Endodermal cell (in vitro differentiated cells): ENCODE data around the gene TNFRSF4. TPM values are rescaled to one million over a fixed set of nuclear protein-coding genes. Genes with fewer than 3 reads are reported as not detected.
"Not testable (repeated sequence)": the region's sequence is repeated elsewhere in the genome, so short reads cannot be mapped to it uniquely, and the experiment has no call there.

Experiments used
- DNase-seq: peaks from one replicate; pipeline ENCODE4 v3.0.0-alpha.2; 2017
- H3K27ac ChIP-seq: 2 replicates; pipeline ENCODE4 v1.5.1; 2013; ENCODE audit warnings: mild to moderate bottlenecking, low read depth, low read length, moderate library complexity
- H3K27me3 ChIP-seq: 2 replicates; pipeline ENCODE4 v1.6.1; 2013; ENCODE audit warnings: mild to moderate bottlenecking, low read length, moderate library complexity; ENCODE audit not compliant: insufficient read depth, control insufficient read depth, poor library complexity, severe bottlenecking
- H3K36me3 ChIP-seq: 2 replicates; pipeline ENCODE4 v1.7.0; 2013; ENCODE audit warnings: mild to moderate bottlenecking, low read length, moderate library complexity; ENCODE audit not compliant: control insufficient read depth, insufficient read depth
- H3K4me1 ChIP-seq: one replicate; pipeline ENCODE4 v1.7.0; 2013; ENCODE audit warnings: low read length; ENCODE audit not compliant: control insufficient read depth, insufficient read depth
- H3K4me3 ChIP-seq: 2 replicates; pipeline ENCODE4 v1.5.1; 2013; ENCODE audit warnings: mild to moderate bottlenecking, low read length, moderate library complexity
- H3K9ac ChIP-seq: 2 replicates; pipeline ENCODE4 v1.6.1; 2013; ENCODE audit warnings: mild to moderate bottlenecking, low read length, moderate library complexity; ENCODE audit not compliant: poor library complexity, severe bottlenecking; ENCODE audit errors: extremely low read depth
- H3K9me3 ChIP-seq: 2 replicates; pipeline ENCODE4 v1.6.1; 2013; ENCODE audit warnings: mild to moderate bottlenecking, low read length, moderate library complexity; ENCODE audit not compliant: control insufficient read depth
- H3K27ac Mint-ChIP-seq: 2 replicates; pipeline ENCODE4 v1.8.0; 2020; ENCODE audit warnings: mixed read lengths
- H3K27me3 Mint-ChIP-seq: 2 replicates; pipeline ENCODE4 v1.8.0; 2021; ENCODE audit warnings: mild to moderate bottlenecking, mixed read lengths; ENCODE audit not compliant: insufficient read depth
- H3K36me3 Mint-ChIP-seq: 2 replicates; pipeline ENCODE4 v1.8.0; 2020; ENCODE audit warnings: low read depth, mixed read lengths
- H3K4me1 Mint-ChIP-seq: 2 replicates; pipeline ENCODE4 v1.8.0; 2020; ENCODE audit warnings: mixed read lengths
- H3K4me3 Mint-ChIP-seq: 2 replicates; pipeline ENCODE4 v1.8.0; 2020; ENCODE audit warnings: mild to moderate bottlenecking, moderate library complexity, mixed read lengths
- H3K9me3 Mint-ChIP-seq: 2 replicates; pipeline ENCODE4 v1.8.0; 2020; ENCODE audit warnings: mild to moderate bottlenecking, mixed read lengths
- CTCF ChIP-seq: fragments of 200-600 bp; sonication (generic); conservative IDR thresholded peaks from 2 replicates; pipeline ENCODE4 v1.5.0; 2021; ENCODE audit warnings: antibody characterized with exemption, mild to moderate bottlenecking
- WGBS, 2 experiments: methylation state at CpG; one replicate each; pipeline versions ENCODE4 v1.1.5 to v1.1.7; 2013; ENCODE audit warnings: missing lambda C conversion rate in 2 of 2, mixed read lengths in 1 of 2; ENCODE audit not compliant: insufficient coverage in 1 of 2, insufficient read length in 1 of 2; 5-methylcytosine and 5-hydroxymethylcytosine counted together
- total RNA-seq, 2 donors: library from RNA; stranded (reverse); fragmentation: NEBNext Ultra II Directional in 1 of 2; extraction: Animal tissue kit (Norgen Biotek cat#: 25700) in 1 of 2; gene quantifications; 2 replicates in 1 of 2; 3 replicates in 1 of 2; pipeline ENCODE4 v1.2.1, GENCODE V29; 2021

TNFRSF4 gene
- total RNA-seq, 2 donors from 2014 or later, result 0.20 TPM; not detected in 1

DNA sequence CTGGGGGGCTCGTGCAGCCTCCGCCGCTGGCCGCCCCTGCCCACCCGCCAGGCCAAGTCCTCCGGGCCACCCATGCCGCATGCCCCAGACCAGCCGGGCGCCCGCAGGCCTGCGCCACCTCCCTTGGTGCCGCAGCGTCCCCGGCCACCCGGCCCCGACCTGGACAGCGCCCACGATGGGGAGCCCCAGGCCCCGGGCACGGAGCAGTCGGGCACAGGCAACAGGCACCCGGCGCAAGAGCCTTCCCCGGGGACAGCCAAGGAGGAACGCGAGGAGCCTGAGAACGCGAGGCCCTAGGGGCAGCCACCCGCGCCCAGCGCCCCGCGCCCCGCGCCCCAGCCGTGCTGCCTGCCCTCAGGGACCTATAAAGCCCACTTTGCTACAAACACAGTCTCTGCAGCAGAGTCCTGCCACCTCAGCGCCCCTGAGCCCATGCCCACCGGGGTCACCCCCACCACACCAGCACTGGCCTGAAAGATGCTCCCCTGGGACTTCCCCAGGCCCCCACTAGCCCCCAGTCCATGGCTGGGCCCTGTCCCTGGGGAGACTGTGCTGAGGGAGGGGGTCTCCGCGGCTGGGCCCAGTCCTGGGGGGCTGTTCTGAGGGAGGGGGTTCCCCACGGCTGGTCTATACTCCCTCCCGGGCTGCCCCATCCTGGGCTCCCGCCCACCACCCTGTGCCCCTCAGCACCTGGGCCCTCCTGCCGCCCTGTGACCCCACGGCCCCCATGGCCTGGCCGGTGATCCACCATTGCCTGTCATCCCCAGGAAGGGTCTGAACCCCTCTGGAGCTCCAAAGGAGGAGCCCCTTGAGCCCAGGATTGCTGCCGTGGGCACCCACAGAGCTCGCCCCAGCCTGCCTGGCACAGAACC is 16.2 kb downstream of the TNFRSF4 start:
- H3K36me3 Mint-ChIP-seq, result no peaks in the 10 kb centered on the region
- Histone ChIP-seq H3K4me1 (no peaks in the 10 kb centered on the region), H3K9ac (no peak overlapping the region), H3K4me3 (no peak overlapping the region), H3K36me3 (no peaks in the 10 kb centered on the region), H3K27ac (no peak overlapping the region), H3K9me3 (peaks cover 8% of the 10 kb centered on the region), H3K27me3 (peaks cover 8% of the 10 kb centered on the region)
- H3K27ac Mint-ChIP-seq, result no peak overlapping the region
- no peaks in the 10 kb centered on the region for H3K4me1 Mint-ChIP-seq
- H3K4me3 Mint-ChIP-seq, result no peak overlapping the region
- H3K27me3 Mint-ChIP-seq, result peaks cover 14% of the 10 kb centered on the region
- 93 to 94% methylated on average over 17 to 48 of the region's 48 CpGs for WGBS, 2 experiments
- no peak for TF ChIP-seq CTCF
- H3K9me3 Mint-ChIP-seq, result peaks cover 15% of the 10 kb centered on the region
- peak; percentile 34 for DNase-seq

GRCh38 chr1:1197188-1197500 is 16.8 kb downstream of the TNFRSF4 start:
- no peak for DNase-seq
- Histone ChIP-seq H3K4me3 (no peak overlapping the region), H3K36me3 (no peaks in the 10 kb centered on the region), H3K27me3 (peaks cover 8% of the 10 kb centered on the region), H3K9ac (no peak overlapping the region), H3K9me3 (peaks cover 13% of the 10 kb centered on the region), H3K4me1 (no peaks in the 10 kb centered on the region), H3K27ac (no peak overlapping the region)
- H3K9me3 Mint-ChIP-seq, result peaks cover 19% of the 10 kb centered on the region
- peaks cover 14% of the 10 kb centered on the region for H3K27me3 Mint-ChIP-seq
- no peak overlapping the region for H3K4me3 Mint-ChIP-seq
- no peak for TF ChIP-seq CTCF
- WGBS, 2 experiments, result 91% methylated on average over 7 of the region's 8 CpGs; no CpG with 5 or more reads in 1 of the 2 experiments
- H3K27ac Mint-ChIP-seq, result no peak overlapping the region
- H3K36me3 Mint-ChIP-seq, result no peaks in the 10 kb centered on the region
- H3K4me1 Mint-ChIP-seq, result no peaks in the 10 kb centered on the region

DNA sequence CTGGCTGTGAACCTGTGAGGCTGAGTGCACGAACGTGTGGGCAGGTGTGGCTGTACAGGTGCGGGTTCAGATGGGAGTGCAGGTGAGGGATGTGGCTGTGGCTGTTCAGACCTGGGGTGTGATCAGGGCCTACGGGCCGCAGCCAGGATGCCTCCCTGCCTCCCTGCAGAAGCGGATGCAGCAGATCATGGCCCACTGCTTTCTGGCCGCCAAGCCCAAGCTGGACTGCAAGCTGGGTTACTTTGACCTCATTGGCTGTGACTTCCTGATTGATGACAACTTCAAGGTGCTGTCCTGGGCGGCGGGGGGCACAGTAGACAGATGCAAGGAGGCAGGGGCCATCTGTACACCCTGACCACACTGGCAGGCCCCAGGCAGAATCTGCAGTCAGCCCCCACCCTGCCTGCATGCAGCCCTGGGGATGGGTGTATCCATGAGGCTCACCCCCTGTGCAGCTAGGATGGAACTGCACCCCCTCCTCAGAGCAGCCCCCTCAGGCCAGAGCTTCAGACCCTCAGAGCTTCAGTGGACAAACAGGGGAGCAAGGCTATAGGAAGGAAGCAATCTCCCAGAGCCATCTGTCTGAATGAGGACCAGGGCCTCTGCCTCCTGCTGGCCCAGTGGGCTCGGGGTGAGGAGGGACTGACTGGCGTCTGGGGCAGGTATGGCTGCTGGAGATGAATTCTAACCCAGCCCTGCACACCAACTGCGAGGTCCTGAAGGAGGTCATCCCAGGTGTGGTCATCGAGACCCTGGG is 17.3 kb downstream of the TNFRSF4 start:
- Histone ChIP-seq H3K9ac (no peak overlapping the region), H3K4me3 (no peak overlapping the region), H3K27me3 (peaks cover 8% of the 10 kb centered on the region), H3K27ac (no peak overlapping the region), H3K9me3 (peaks cover 19% of the 10 kb centered on the region), H3K36me3 (no peaks in the 10 kb centered on the region), H3K4me1 (no peaks in the 10 kb centered on the region)
- 83 to 86% methylated on average over 9 to 13 of the region's 13 CpGs for WGBS, 2 experiments
- Mint-ChIP-seq H3K9me3 (peaks cover 24% of the 10 kb centered on the region), H3K27ac (no peak overlapping the region), H3K4me3 (no peak overlapping the region), H3K27me3 (peaks cover 17% of the 10 kb centered on the region), H3K4me1 (no peaks in the 10 kb centered on the region), H3K36me3 (no peaks in the 10 kb centered on the region)
- no peak for TF ChIP-seq CTCF
- peak; percentile 44 for DNase-seq

GRCh38 chr1:1195726-1196125 is 18.2 kb downstream of the TNFRSF4 start:
- not testable (repeated sequence) for H3K4me1 Mint-ChIP-seq, H3K4me1 ChIP-seq, DNase-seq, H3K4me3 Mint-ChIP-seq, H3K27ac ChIP-seq, H3K9ac ChIP-seq, H3K36me3 ChIP-seq, H3K4me3 ChIP-seq, H3K36me3 Mint-ChIP-seq, H3K27me3 ChIP-seq, H3K27ac Mint-ChIP-seq
- H3K9me3 ChIP-seq, result peaks cover 27% of the 10 kb centered on the region
- H3K9me3 Mint-ChIP-seq, result peaks cover 32% of the 10 kb centered on the region
- peaks cover 17% of the 10 kb centered on the region for H3K27me3 Mint-ChIP-seq
- WGBS, 2 experiments, result 82 to 95% methylated on average over 6 of the region's 6 CpGs
